ENCODE data around the gene SUPT20H.

SUPT20H gene
- total RNA-seq: 22.6 to 58.7 (median 38.1) reads per million in 17 experiments

DNA sequence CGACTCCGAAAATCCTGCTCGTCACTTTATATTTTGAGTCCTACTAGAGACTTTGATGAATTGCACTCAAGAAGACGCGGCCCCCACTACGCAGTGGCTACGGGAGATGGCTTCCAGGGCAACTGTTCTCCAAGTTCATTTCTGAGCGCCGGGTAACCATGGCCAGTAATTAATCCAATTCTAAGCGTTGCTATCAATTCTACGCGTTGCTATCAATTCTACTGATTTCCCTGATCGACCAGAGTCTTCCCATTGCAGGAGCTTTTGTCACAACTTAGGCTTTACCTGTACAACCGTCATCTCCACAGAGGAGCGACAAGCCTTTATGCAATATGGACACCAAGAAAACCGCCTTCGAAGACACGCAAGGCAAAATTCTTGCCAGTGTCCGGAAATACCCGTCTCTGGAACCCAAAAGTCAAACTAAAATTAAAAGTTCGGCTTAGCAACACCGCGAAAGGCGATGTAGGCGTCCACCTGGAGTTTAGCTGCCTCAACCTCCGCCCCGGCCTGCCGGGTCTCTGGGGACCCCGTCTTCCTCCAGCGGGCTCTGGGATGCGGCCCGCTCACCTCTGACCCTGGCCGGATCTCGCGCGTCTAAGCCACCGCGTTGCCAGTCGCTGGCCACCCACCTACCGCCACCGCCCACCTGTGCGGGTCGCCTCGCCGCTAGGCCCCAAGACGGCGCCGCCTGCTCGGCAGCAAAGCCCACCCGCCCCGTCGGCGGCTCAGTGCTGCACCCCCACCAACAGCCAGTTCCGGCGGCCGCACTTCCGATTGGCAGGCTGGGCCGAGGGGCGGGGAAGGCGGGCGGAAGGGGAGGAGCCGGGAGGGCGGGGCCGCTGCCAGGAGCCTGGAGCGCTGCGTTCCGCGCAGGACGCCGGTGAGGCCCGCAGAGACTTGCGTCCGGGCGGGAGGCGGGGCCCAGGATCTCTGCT lies at the start of gene SUPT20H:
SUPT20H (minus strand) TSS at position 779 of the 938 bp plus-strand sequence. CDS start 8,198 bp downstream, outside the sequence.
- DNase-seq: peak; percentile 94 to 97 (median 96)

DNA sequence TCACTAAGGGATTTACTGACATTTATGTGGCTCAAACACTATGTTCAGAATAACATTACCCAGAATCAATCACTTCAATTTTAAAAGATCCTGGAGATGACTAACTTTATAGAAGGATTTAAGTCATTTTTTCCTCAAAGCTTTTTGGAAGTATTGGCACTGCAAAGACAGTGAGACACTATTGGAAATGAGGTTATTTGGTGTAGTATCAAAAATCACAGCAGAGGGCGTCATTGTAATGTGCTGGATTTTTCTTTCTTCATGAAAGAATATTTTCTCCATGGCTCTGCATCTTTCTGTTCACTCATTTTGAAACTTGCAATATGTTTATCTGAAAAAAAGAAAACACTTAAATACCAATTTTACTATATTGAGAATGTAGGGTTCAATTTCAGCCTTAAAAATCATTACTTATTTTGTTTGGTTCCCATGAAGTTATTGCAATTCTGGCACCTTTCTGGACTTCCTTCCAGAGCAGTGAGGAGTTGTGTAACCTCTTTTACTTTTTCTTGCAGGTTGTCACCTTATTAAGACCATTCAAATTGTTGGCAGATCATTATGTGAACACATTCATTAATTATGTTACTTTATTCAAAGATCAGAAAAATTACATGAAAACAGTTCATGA lies 49.7 kb upstream of the SUPT20H start:
- DNase-seq: peak in 3 of 4 experiments; percentile 3 to 17 (median 10)

DNA sequence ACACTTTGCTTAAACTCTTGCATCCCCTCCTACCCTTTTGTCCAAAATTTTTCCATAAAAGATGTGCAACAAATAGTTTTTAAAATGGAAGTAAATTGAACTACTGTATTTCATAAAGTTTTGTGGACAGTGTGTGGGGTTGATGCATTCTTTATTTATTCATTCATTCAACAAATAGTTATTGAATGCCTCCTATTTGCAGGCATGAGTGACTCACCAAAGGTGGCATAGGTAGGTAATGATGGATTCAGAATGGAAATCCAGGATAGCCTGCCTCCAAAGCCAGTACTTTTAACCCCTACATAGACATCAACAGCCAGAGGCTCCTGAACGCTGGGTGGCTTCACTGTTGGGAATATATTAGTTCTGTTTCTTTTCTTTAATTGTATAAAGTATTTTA lies 48.4 kb upstream of the SUPT20H start:
- no peak for DNase-seq

DNA sequence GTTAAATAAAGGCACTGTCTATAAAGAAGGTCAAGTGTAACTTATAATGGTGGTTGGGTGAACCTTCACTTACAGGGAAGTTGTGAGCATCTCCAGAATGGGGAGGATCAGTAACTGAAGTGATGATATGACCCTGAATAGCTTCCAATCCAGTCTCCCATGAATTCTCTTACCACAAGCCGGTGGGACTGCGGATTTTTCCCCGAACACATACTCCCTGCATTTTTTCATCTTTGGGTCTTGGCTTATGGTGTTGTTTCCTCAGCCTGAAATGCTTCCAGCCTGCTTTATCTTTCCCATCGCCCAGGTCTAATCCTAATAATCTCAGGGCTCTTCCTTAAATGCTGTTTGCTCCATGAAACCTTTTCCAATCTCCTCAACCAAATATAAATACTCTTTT lies 48.0 kb upstream of the SUPT20H start:
- no peak for DNase-seq

DNA sequence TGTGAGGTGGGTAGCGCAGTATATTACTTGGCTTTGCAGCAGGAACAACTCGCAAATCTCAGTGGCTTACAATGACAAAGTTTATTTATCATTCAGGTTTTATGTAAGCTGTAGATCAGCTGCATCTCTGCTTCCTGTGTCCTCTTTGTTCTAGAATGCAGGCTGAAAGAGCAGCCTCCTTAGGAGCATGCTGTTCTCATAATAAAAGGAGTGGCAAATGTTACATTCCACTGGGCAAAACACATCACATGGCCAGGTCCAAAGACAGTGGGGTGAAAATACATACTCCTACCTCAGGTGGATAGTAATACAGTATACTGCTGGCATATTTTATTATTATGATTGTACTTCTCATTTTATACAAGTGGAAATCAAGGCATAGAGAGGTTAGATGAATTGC lies 47.2 kb upstream of the SUPT20H start:
- DNase-seq: no peak

DNA sequence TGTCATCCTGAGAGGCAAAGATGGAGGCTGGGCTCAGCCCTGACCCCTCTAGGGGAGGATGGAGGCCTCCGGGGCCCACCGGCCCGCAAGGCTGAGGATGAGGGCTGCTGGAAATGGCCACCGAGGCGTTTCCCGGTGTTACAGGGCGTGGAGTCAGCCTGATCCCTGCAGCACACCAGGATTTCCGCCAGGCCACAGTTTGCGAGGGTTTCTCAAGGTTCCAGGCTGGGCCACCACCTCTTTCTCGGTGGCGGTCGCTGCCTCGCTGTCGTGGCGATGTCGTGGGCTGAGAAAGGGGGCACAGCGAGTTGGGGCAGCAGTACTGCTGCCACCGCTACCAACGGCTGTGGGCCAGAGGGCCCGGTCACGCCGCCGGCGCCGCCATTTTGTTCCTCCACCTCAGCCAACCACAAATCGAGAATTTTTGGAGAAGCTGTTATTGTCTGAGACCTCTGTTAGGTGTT lies 45.8 kb upstream of the SUPT20H start, which contains the start of gene CSNK1A1L:
CSNK1A1L (minus strand) TSS at position 414 of the 464 bp plus-strand sequence; CDS start at position 6, 408 bp downstream.
- no peak for DNase-seq

DNA sequence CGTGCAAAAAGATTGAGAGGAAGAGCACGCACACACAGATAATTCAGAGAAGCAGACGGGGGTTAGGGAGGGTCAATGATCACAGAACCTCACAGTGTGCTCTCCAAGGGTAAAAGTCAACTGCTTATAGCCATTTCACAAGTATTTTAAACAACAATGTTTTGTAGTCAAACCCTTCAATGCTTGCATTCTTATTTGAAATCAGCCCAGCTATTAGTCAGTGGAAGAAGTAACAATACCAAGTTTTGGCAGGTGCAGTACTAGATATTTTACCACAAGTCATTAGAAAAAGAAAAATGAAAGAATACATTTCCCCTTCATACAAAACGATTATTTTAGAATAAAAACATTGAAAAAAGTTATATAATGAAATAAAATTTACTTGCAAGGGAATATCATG lies 43.4 kb upstream of the SUPT20H start:
- DNase-seq: no peak

DNA sequence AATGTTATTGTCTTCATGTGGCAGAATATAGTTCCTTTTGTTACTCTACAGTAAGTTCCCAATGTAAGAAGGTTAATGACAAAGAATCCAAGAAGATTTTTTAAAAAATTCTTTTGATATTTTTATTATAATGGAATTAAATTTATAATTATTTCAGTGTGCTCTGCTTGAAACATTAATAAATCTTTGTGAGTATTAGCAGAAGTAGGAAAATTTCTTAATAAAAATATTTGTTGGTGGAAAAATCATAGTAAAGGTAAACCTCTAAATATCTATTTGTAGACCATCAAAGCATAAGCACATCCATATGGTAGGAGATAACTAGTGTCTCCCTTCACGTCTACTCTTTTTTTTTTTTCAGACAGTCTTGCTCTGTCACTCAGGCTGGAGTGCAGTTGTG lies 41.7 kb upstream of the SUPT20H start:
- DNase-seq: no peak

DNA sequence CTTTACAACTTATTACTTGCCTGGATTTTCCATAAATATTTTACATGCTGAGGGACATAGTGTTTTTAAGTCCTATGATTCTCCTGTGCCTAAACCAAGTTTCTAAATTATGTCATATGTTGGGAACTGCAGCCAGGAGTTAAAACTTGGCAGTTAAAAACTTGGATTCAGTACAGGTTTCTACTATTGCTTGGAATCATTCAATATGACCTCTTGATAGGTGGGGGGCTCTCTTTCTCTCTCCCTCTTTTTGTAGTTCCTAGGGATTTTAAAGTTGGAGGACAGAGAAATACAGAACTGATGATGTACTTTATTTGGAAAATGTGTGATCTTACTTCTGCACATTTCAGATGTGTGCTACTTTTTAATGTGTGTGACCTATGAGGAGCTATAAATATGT lies 41.2 kb upstream of the SUPT20H start:
- no peak for DNase-seq

DNA sequence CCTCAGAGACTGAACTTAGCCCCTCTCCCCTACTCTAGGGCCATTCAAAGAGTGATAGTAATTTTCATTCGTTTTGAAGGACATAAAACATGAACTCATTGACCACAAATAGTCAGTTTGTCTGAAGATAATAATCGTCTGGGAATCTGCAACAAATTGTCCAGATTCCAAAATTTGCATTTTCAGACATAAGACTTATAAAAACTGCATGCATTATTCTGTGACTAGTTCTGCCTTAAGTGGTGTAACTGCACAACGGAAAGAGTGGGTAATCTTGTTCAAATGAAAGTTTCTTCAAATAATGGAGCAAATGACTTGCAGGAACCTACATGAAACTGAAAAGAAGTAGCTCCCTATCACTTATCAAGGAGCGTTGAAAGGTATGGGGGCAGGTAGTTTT lies 37.6 kb upstream of the SUPT20H start:
- DNase-seq: no peak

DNA sequence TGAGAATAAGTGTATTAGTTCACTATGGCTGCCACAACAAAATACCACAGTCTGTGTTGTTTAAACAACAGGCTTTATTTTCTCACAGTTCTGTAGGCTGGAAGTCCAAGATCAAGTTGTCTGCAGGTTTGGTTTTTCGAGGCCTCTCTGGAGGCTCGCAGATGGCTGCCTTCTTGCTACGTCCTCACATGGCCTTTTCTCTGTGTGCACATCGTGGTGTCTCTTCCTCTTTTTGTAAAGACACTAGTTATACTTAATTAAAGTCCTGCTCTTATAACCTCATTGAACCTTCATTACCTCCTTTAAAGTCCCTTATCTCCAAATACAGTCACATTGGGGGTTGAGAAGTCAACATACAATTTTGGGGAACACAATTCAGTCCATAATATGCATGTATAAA lies 35.4 kb upstream of the SUPT20H start:
- DNase-seq: peak in 3 of 4 experiments; percentile 8 to 23 (median 11)

DNA sequence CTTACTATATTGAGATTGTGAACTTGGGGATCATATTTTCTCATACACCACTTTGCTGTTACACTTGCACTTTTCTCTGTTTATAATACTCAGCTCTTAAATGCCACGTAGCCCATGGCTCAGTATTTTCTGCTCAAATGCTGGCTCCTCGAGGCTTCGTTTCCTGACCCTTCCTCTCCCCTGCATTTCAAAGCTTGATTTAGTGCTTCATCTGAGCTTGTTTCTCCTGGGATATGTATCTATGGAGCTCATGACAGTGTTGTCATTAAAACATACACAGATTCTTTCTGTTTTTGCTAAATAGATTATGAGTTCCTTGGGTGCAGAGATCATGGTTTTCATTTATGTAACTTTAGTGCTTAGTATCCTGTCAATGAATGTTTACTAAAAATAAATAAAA lies 34.6 kb upstream of the SUPT20H start:
- no peak for DNase-seq

DNA sequence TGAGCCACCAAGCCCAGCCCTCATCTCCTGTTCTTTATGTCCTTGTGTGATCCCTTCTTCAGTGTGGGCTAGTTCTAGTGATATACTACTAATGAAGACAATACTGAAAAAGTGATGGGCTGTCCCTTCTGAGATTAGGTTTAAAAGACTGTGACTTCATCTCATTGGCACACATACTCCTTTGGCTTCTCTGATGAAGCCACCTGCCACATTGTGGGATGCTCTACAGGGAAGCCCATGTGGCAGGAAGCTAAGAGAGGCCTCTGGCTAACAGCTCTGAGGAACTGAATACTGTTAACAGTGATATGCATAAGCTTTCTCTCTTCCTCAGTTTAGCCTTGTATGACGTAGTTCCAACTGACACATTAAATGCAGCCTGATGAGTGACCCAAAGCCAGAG lies 32.3 kb upstream of the SUPT20H start:
- no peak for DNase-seq

DNA sequence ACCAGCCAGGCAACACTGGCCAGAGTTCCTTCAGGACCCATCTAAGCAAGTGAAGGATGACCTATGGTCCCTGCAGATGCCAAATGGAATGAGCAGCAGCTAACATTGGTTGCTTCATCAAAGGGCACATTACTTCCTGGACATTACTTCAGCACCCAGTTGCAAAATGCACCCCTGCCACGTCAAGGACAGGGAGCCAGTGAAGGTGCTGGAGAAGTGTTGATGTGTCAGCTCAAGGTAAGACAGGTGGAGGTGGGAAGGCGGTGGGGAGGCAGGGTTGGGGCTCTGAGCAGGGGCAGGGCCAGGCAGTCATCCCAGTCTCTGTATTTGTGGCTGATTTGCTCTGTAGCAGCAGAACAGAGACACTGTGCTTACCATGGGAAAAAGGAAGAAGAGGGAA lies 31.4 kb upstream of the SUPT20H start:
- peak in 3 of 4 experiments; percentile 6 to 20 (median 10) for DNase-seq

DNA sequence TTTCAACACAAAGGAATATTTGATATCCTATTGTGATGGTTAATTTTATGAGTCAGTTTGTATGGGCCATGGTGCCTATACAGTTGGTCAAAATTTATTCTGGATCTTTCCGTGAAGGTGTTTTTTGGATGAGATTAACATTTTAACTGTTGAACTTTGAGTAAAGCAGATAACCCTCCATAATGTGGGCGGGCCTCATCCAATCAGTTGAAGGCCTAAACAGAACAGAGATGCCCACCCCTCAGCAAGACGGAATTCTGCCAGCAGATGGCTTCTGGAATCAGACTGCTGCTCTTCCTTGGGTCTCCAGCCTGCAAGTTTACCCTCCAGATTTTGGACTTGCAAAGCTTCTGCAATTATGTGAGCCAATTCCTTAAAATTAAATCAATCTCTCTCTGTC lies 30.0 kb upstream of the SUPT20H start:
- DNase-seq: no peak

DNA sequence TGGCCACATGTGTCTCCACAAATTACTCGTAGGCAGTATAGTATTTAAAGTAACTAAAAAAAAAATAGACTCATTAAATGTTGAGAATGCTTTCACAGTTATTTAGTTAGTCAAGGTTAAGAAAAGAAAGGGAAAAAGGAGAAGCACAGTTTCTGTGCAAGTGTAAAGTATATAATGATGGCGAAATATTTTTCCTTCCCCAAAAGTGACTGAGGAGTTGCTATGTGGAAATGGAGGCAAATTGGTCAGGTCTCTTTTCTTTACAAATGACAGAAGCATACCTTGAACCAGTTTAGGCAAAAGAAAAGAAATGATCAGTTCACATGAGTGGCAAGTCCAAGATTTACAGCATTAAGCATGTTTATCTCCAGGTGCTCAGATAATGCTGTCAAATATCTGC lies 28.0 kb upstream of the SUPT20H start:
- DNase-seq: peak in 3 of 4 experiments; percentile 10 to 64 (median 59)

DNA sequence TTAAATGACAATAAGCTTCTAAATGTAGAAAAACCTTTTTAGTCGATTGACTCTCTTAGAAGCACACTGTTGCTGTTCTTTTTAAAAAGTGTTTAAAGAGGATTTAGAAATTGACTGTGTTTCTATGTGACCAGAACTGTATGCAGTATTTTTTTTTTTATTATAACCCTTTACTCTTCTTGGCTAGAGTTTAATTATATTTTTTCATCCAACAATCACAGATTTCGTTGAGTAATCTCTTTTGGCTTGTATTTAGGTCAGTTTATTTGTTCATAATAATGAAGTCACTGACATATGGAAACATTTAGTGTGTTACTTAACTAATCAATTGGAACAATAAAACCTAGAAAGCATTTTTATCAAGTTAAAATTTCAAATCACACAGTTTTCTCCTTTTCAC lies 26.1 kb upstream of the SUPT20H start:
- DNase-seq: no peak

DNA sequence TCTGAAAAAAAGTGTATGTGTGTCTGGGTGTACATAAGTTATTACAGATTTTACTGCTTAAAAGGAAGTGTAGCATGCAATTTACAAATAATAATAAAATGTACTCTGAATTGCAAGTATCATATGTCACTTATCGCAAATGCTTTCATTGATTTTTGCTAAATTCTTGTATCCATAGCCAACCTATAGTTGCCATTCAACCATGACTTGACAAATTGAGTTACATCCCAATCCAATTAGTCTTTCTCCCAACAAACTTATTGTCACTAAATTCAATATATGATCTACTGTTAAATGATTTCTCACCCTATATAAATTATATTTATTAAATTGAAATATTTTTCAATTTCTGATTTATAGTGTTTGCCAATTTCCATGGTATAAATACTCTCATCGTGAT lies 17.3 kb upstream of the SUPT20H start:
- DNase-seq: no peak

DNA sequence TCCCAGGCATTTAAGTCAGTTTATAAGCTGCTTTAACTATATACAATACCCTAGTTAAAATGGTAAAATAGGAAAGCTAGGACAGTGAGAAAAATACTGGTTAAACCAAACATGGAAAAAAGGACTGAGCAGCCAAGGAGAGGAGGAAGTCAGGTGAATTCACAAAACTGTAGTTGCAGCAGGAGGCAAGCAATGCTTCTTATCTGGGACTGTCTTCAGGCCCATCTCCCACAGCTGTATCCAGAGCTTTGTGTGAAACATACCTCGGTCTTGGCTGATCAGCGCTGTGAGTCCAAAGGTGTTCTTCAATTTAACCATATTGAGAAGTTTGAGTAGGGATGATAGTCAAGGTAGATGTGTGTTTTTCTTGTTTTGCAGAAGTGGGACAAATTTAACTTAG lies 15.7 kb upstream of the SUPT20H start:
- DNase-seq: no peak

DNA sequence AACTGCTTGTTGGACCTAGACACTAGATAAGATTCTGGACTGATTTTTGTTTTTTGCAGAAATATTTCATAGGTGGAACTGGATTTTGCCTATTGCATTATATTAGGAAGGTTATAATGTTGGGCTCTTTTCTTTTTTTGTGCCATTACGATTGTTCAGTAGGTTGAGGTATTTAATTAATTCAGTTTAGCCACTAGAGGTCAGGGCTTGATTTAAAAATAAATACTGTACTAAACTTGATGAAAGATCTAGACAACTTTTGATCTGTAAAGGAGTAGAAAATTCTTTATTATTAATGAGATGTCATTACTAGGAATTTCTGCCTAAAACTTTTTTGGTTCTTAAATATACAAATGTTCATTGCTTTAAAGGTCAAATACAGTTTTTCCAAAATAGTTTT lies 15.2 kb upstream of the SUPT20H start:
- peak in 2 of 4 experiments; percentile 43 to 54 for DNase-seq

DNA sequence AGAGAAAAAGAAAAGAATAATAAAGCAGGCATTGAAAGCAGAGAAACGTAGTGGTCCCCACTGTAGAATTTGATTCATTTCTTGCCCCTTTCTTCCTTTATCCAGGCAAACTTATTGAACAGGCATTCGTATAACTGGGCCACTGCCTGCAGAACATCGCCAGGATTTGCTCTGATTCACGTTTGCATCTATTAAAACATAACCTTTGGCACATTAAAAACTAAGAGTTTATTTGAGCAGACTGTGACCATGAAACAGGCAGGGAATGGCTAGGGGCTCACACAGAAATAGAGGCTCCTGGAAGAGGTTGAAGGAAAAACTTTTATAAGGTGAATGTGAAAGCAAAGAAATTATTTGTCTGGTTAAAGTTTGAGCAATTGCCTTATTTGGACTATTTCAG lies 12.5 kb upstream of the SUPT20H start:
- no peak for DNase-seq

DNA sequence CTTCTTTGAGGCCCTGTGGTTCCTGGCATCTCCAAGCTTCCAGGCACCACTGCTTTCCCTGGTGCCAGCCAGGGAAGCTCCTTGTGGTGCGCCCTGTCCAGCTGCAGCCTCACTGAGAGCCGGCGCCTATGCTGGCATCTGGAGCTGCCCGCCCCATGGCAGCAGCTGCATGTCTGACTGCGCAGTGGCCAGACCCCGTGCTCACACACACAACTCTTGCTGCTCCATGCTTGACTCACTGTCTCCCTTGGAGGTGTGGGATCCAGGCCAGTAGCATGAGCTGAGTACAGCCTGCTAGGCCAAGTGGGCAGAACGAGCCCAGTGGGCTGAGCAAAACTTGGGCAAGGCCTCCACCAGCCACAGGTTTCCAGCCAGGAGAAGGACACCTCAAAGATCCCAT lies 11.5 kb upstream of the SUPT20H start:
- no peak for DNase-seq

DNA sequence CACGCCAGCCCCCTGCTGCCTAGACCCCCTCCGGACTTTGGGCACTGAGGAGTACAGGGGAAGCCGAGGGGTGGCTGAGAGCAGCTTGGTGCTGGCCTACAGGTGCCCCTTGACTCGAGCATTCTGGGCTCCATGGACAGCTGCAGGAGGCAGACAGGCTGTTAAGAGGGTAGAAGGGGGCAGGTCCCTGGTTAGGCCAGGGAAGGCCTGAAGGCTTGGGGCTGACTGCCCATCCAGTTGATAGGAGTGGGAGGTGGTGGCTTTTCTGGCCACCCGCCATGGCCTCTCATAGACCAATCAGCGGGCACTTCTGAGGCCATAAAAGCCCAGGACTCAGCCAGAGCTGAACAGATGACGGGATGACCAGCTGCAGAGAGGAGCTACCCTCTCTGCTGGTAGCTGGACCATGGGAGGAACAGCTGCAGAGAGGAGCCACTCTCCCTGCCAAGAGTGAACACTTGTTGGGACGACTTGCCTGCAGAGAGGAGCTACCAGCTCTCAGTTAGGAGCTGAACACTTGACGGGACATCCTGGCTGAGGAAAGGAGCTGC lies 10.7 kb upstream of the SUPT20H start:
- DNase-seq: no peak
